Neural cell (in vitro differentiated cells): ENCODE measurements around the gene CT45A1. TPM values are rescaled to one million over a fixed set of nuclear protein-coding genes. Genes with fewer than 3 reads are reported as not detected.
"Not testable (repeated sequence)": the region's sequence is repeated elsewhere in the genome, so short reads cannot be mapped to it uniquely, and the experiment has no call there.

Experiments
- H2AFZ ChIP-seq: fragments of 200-600, 300-800 bp; sonication (generic), shearing (Covaris generic); 2 replicates; pipeline ENCODE4 v1.6.0; 2014; ENCODE audit warnings: low read depth, mild to moderate bottlenecking, antibody characterized with exemption, low read length, moderate library complexity
- H3F3A ChIP-seq: fragments of 200-600 bp; shearing (Covaris generic); 2 replicates; pipeline ENCODE4 v1.6.1; 2016; ENCODE audit warnings: mild to moderate bottlenecking, moderate library complexity, mixed read lengths, antibody characterized with exemption, low read length; ENCODE audit not compliant: insufficient read depth, poor library complexity, severe bottlenecking
- H3K27ac ChIP-seq: fragments of 200-600, 300-800 bp; sonication (generic), shearing (Covaris generic); 2 replicates; pipeline ENCODE4 v1.5.1; 2014; ENCODE audit warnings: mild to moderate bottlenecking, low read length, moderate library complexity
- H3K27me3 ChIP-seq: fragments of 300-800, 200-600 bp; sonication (generic), shearing (Covaris generic); 2 replicates; pipeline ENCODE4 v1.6.0; 2014; ENCODE audit warnings: mild to moderate bottlenecking, low read depth, low read length, moderate library complexity; ENCODE audit not compliant: insufficient read depth
- H3K36me3 ChIP-seq: fragments of 300-800, 200-600 bp; sonication (generic), shearing (Covaris generic); 2 replicates; pipeline ENCODE4 v1.5.1; 2014; ENCODE audit warnings: mild to moderate bottlenecking, antibody characterized with exemption, low read length, moderate library complexity; ENCODE audit not compliant: insufficient read depth
- H3K4me2 ChIP-seq: fragments of 300-800, 200-600 bp; sonication (generic), shearing (Covaris generic); 2 replicates; pipeline ENCODE4 v1.6.0; 2014; ENCODE audit warnings: mild to moderate bottlenecking, low read length
- H3K4me3 ChIP-seq: fragments of 300-800, 200-600 bp; sonication (generic), shearing (Covaris generic); 2 replicates; pipeline ENCODE4 v1.5.1; 2014; ENCODE audit warnings: mild to moderate bottlenecking, low read length, moderate library complexity
- H3K79me2 ChIP-seq: fragments of 200-600 bp; shearing (Covaris generic); replicated peaks from 2 replicates; pipeline ENCODE4 v1.6.0; 2014; ENCODE audit warnings: mild to moderate bottlenecking, low read length, moderate library complexity; ENCODE audit not compliant: insufficient read depth
- H3K9ac ChIP-seq: fragments of 300-800, 200-600 bp; sonication (generic), shearing (Covaris generic); 2 replicates; pipeline ENCODE4 v1.6.1; 2016; ENCODE audit warnings: mild to moderate bottlenecking, low read length, mixed read lengths
- H3K9me2 ChIP-seq: fragments of 200-600 bp; shearing (Covaris generic); 2 replicates; pipeline ENCODE4 v1.6.1; 2016; ENCODE audit warnings: mild to moderate bottlenecking, low read length, mixed read lengths; ENCODE audit not compliant: insufficient read depth
- H3K9me3 ChIP-seq: fragments of 200-600, 300-800 bp; sonication (generic), shearing (Covaris generic); 2 replicates; pipeline ENCODE4 v1.6.1; 2016; ENCODE audit warnings: mild to moderate bottlenecking, mixed run types, low read length, moderate library complexity, mixed read lengths
- H4K20me1 ChIP-seq: fragments of 200-600 bp; shearing (Covaris generic); 2 replicates; pipeline ENCODE4 v1.6.1; 2016; ENCODE audit warnings: mild to moderate bottlenecking, mixed run types; ENCODE audit not compliant: insufficient read depth
- EP300 ChIP-seq: fragments of 450-650 bp; conservative IDR thresholded peaks from 2 replicates; pipeline ENCODE4 v1.6.1; 2014; ENCODE audit warnings: antibody characterized with exemption, mild to moderate bottlenecking, moderate library complexity; ENCODE audit not compliant: poor library complexity, severe bottlenecking
- EZH2 ChIP-seq: fragments of 200-600, 300-800 bp; shearing (Covaris generic), sonication (generic); IDR thresholded peaks from 2 replicates; pipeline ENCODE4 v1.6.1; 2014; ENCODE audit warnings: antibody characterized with exemption, low read length, borderline replicate concordance, mild to moderate bottlenecking; ENCODE audit not compliant: insufficient read depth, poor library complexity, severe bottlenecking
- MXI1 ChIP-seq: fragments of 450-650 bp; conservative IDR thresholded peaks from 2 replicates; pipeline ENCODE4 v1.6.1; 2014; ENCODE audit warnings: antibody characterized with exemption, mild to moderate bottlenecking; ENCODE audit not compliant: poor library complexity, severe bottlenecking
- POLR2AphosphoS5 ChIP-seq: IDR thresholded peaks from 2 replicates; pipeline ENCODE4 v1.6.1; 2012
- RAD21 ChIP-seq: fragments of 450-650 bp; conservative IDR thresholded peaks from 2 replicates; pipeline ENCODE4 v1.6.1; 2014; ENCODE audit warnings: antibody characterized with exemption, mild to moderate bottlenecking, moderate library complexity
- REST ChIP-seq: IDR thresholded peaks from 2 replicates; pipeline ENCODE4 v1.6.1; 2012; ENCODE audit warnings: borderline replicate concordance
- SMC3 ChIP-seq: fragments of 450-650 bp; conservative IDR thresholded peaks from 2 replicates; pipeline ENCODE4 v1.6.1; 2014; ENCODE audit warnings: antibody characterized with exemption, mild to moderate bottlenecking, moderate library complexity; ENCODE audit not compliant: poor library complexity
- TAF1 ChIP-seq: IDR thresholded peaks from 2 replicates; pipeline ENCODE4 v1.6.1; 2012; ENCODE audit warnings: low read depth
- polyA plus RNA-seq: library from polyadenylated mRNA; depleted of rRNA; stranded (reverse); fragments of >200 nt; gene quantifications from 2 replicates; pipeline ENCODE4 v1.2.3, GENCODE V29; 2014
- small RNA-seq, 3 experiments: library from RNA; depleted of rRNA; stranded (forward); fragments of <200 nt; gene quantifications; one replicate each; pipeline ENCODE3, GENCODE V24; 2012
- TF ChIP-seq, protein P1 (sequence below): fragments of 450-650 bp; IDR thresholded peaks from 2 replicates; pipeline ENCODE4 v1.5.1; 2014; ENCODE audit warnings: antibody characterized with exemption, mild to moderate bottlenecking, moderate library complexity; ENCODE audit not compliant: poor library complexity, severe bottlenecking

Gene CT45A1
- polyA plus RNA-seq, 1 donor from 2014 or later: not detected

DNA sequence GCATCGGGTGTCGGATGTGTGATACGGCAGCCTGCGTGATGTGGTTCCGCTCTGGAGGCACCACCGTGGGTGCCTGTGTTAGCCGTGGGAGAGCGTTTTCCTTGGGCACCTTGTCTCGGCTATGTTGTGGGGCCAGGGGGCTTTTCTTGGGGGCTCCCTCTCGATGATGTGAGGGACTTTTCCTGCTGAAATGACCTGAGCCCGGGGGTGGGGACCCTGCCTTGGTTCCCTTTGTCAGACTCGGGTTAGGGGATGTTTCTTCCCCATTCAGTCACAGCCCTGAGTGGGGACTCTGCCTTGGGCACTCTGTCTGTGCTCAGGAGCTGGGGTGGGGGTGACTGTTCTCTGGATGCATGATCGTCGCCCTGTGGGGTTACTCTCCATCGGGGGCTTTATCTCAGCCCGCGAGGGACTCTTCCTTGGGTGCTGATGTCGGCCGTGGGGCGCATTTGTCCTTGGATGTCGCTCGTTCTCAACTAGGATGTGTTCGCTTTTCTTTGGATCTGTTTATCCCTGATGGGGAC, 27.8 kb downstream of the CT45A1 start:
- Histone ChIP-seq H3K4me2 (no peak overlapping the region), H3K27ac (no peak overlapping the region), H2AFZ (no peak overlapping the region), H3F3A (no peaks in the 10 kb centered on the region), H3K4me3 (no peak overlapping the region), H3K79me2 (no peaks in the 10 kb centered on the region), H3K9me2 (no peaks in the 10 kb centered on the region), H3K9me3 (no peaks in the 10 kb centered on the region), H3K36me3 (no peaks in the 10 kb centered on the region), H4K20me1 (no peaks in the 10 kb centered on the region), H3K9ac (no peak overlapping the region), H3K27me3 (no peaks in the 10 kb centered on the region)
- TF ChIP-seq TAF1 (no peak), EZH2 (no peak), POLR2AphosphoS5 (no peak), MXI1 (no peak), EP300 (no peak), REST (no peak), RAD21 (no peak), SMC3 (no peak)
- TF ChIP-seq, protein P1, sequence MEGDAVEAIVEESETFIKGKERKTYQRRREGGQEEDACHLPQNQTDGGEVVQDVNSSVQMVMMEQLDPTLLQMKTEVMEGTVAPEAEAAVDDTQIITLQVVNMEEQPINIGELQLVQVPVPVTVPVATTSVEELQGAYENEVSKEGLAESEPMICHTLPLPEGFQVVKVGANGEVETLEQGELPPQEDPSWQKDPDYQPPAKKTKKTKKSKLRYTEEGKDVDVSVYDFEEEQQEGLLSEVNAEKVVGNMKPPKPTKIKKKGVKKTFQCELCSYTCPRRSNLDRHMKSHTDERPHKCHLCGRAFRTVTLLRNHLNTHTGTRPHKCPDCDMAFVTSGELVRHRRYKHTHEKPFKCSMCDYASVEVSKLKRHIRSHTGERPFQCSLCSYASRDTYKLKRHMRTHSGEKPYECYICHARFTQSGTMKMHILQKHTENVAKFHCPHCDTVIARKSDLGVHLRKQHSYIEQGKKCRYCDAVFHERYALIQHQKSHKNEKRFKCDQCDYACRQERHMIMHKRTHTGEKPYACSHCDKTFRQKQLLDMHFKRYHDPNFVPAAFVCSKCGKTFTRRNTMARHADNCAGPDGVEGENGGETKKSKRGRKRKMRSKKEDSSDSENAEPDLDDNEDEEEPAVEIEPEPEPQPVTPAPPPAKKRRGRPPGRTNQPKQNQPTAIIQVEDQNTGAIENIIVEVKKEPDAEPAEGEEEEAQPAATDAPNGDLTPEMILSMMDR: no peak

- H3K27ac ChIP-seq, H3F3A ChIP-seq, H3K9me2 ChIP-seq, H3K9me3 ChIP-seq, H3K27me3 ChIP-seq, H3K4me2 ChIP-seq, H2AFZ ChIP-seq, H3K9ac ChIP-seq, H3K4me3 ChIP-seq, H3K36me3 ChIP-seq, H4K20me1 ChIP-seq, H3K79me2 ChIP-seq: not testable (repeated sequence)
Measured at GRCh38 chrX:135744739-135745138, 31.3 kb downstream of the CT45A1 start.

- not testable (repeated sequence) for H3K27me3 ChIP-seq, H3K4me3 ChIP-seq, H3K9ac ChIP-seq, H3K79me2 ChIP-seq, H4K20me1 ChIP-seq, H2AFZ ChIP-seq, H3K4me2 ChIP-seq, H3F3A ChIP-seq, H3K9me2 ChIP-seq, H3K9me3 ChIP-seq, H3K36me3 ChIP-seq, H3K27ac ChIP-seq
Measured at GRCh38 chrX:135768091-135768490, 54.7 kb downstream of the CT45A1 start, which contains the start of gene CT45A3. TSS of gene CT45A3 (minus strand) at chrX:135768191. CDS start at chrX:135764444, 3,747 bp downstream.

Small RNAs within 50 kb of the gene (small RNA-seq; reads per million reads assigned to genes)
- 0 reads per million in 3 experiments for gene AC240442.1

Other genes starting within 250 kb of the CT45A1 start
- 44.8 and 57.1 TPM in 2 replicates for gene INTS6L, start 193.0 kb upstream of the CT45A1 start, polyA plus RNA-seq
- gene CT45A3, start 54.6 kb downstream of the CT45A1 start, polyA plus RNA-seq: not detected in 2 replicates
- not detected in 2 replicates for gene CT45A5, start 71.9 kb downstream of the CT45A1 start, polyA plus RNA-seq
- not detected in 2 replicates for gene CT45A6, start 89.1 kb downstream of the CT45A1 start, polyA plus RNA-seq
- gene CT45A2, start 106.4 kb downstream of the CT45A1 start, polyA plus RNA-seq: not detected in 2 replicates
- not detected in 2 replicates for gene CT45A7, start 123.6 kb downstream of the CT45A1 start, polyA plus RNA-seq
- not detected in 2 replicates for gene CT45A8, start 140.9 kb downstream of the CT45A1 start, polyA plus RNA-seq
- gene CT45A9, start 158.2 kb downstream of the CT45A1 start, polyA plus RNA-seq: not detected in 2 replicates
- not detected in 2 replicates for gene CT45A10, start 179.8 kb downstream of the CT45A1 start, polyA plus RNA-seq
- gene SAGE1, start 180.1 kb downstream of the CT45A1 start, polyA plus RNA-seq: not detected in 2 replicates